Lung (tissue), 12 donors: ENCODE data around the gene GFI1. TPM values are rescaled to one million over a fixed set of nuclear protein-coding genes. Genes with fewer than 3 reads are reported as not detected.
A peak's percentile ranks its signal among the peaks of the same experiment; 100 is the strongest.

Experiments used
- ATAC-seq: fragments of 200-7000 bp; cut with Tn5 transposase; one replicate; pipeline ENCODE4 v1.9.1; 2020; ENCODE audit warnings: moderate number of reproducible peaks; ENCODE audit not compliant: insufficient read depth, low FRiP score
- DNase-seq, 3 donors: peaks; one replicate each; pipeline ENCODE4 v3.0.0-alpha.2; 2013 to 2017
- H3K27ac ChIP-seq, 2 donors: one replicate each; pipeline ENCODE4 v1.5.1; 2013; ENCODE audit warnings: mild to moderate bottlenecking in 2 of 2, moderate library complexity in 2 of 2, control low read depth in 1 of 2, inconsistent platforms in 1 of 2, low read depth in 1 of 2, low read length in 1 of 2
- H3K27me3 ChIP-seq, 3 donors: one replicate each; pipeline ENCODE4 v1.5.1; 2013; ENCODE audit warnings: low read length in 2 of 3; ENCODE audit not compliant: control insufficient read depth in 3 of 3, insufficient read depth in 3 of 3
- H3K36me3 ChIP-seq, 4 donors: one replicate each; pipeline ENCODE4 v1.5.1; 2013; ENCODE audit warnings: low read length in 4 of 4, mild to moderate bottlenecking in 1 of 4, moderate library complexity in 1 of 4; ENCODE audit not compliant: control insufficient read depth in 4 of 4, insufficient read depth in 4 of 4
- H3K4me1 ChIP-seq, 5 donors: one replicate each; pipeline ENCODE4 v1.5.1; 2013; ENCODE audit warnings: low read length in 5 of 5, mild to moderate bottlenecking in 2 of 5, moderate library complexity in 1 of 5; ENCODE audit not compliant: control insufficient read depth in 5 of 5, insufficient read depth in 5 of 5
- H3K4me3 ChIP-seq: one replicate; pipeline ENCODE4 v1.5.1; 2013; ENCODE audit warnings: mild to moderate bottlenecking, control low read depth, moderate library complexity
- H3K9ac ChIP-seq, 2 donors: one replicate each; pipeline ENCODE4 v1.5.1; 2013; ENCODE audit warnings: low read length in 2 of 2, control low read depth in 1 of 2; ENCODE audit not compliant: insufficient read depth in 1 of 2
- H3K9me3 ChIP-seq, 4 donors: one replicate each; pipeline ENCODE4 v1.5.1; 2013; ENCODE audit warnings: low read length in 3 of 4, mild to moderate bottlenecking in 1 of 4, moderate library complexity in 1 of 4; ENCODE audit not compliant: control insufficient read depth in 4 of 4, insufficient read depth in 3 of 4
- CTCF ChIP-seq: IDR thresholded peaks from 2 replicates; pipeline ENCODE4 v1.5.1; 2012; ENCODE audit warnings: mild to moderate bottlenecking; ENCODE audit errors: control extremely low read depth, extremely low read depth
- WGBS, 2 donors: extraction: QIAGEN DNeasy Blood & Tissue Kit; methylation state at CpG; one replicate each; pipeline ENCODE4 v1.1.7; 2013; 5-methylcytosine and 5-hydroxymethylcytosine counted together
- polyA plus RNA-seq, 2 donors: library from polyadenylated mRNA; stranded (reverse); fragments of 200-250 nt; gene quantifications; one replicate each; pipeline ENCODE4 v1.2.1, GENCODE V29; 2013
- total RNA-seq, 2 donors: library from RNA; depleted of rRNA in 1 of 2; stranded (reverse); fragments of >200 nt in 1 of 2; gene quantifications; one replicate each; pipeline ENCODE4 v1.2.1, GENCODE V29; 2014 to 2021
- donor health status: control.
- donor health status: control.
- donor health status: Bipolar disorder and iron deficiency.
- donor health status: healthy.
- donor health status: DM: yes; HTN: yes; CAD: no.

The GFI1 gene
- total and polyA plus RNA-seq, 4 donors: 0.59 to 2.5 (median 1.9) TPM

GRCh38 chr1:92503926-92504285, 17.2 kb upstream of the GFI1 start:
- DNase-seq (peak in 1 of 3 donors; percentile 9), ATAC-seq (no peak)
- WGBS, 2 donors: 67 to 68% methylated on average over 6 of the region's 6 CpGs
- Histone ChIP-seq H3K9ac (no peak overlapping the region), H3K4me1 (no peaks in the 10 kb centered on the region), H3K4me3 (no peak overlapping the region), H3K36me3 (no peaks in the 10 kb centered on the region), H3K27ac (no peak overlapping the region), H3K9me3 (no peaks in the 10 kb centered on the region), H3K27me3 (no peaks in the 10 kb centered on the region)
- no peak for TF ChIP-seq CTCF

DNA sequence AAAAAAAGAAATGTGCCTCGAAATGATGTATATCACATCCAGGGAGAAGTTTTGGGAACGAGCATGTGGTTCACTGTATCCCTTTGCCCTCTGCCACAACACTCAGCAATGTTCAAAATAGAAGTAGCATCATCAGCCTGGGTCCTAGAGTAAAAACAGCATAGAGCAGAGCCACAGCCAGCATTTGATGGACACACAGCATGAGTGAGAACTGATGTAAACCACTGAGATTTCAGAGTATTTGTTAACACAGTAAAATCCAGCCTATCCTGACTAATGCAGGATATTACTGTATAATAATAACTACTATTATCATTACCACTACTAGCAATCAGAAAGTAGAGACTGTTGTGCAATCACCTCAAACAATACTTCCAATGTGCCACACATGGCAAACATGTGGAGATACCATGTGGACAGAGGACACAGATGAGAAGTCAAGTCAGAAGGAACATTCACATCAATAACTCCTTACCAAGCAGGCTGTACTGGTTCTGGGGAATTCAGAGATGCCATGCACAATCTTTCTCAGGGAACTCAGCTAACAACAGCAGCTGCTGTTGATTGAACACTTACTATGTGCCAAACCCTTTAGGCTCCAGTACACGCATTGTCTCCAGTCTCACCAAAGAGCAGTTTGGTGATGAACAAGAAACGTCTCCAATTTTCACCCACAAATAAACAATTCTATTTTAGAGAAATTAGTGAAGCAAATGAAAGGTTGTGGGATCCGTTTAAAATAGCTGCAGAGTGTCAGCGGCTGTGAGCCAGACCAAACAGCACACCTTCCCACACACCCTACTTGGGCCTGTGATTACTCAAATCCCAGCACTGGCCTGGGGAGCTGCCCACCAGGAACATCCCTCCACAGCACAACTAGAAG, 16.6 kb upstream of the GFI1 start:
- TF ChIP-seq CTCF: no peak
- Histone ChIP-seq H3K4me3 (no peak overlapping the region), H3K9ac (no peak overlapping the region), H3K9me3 (no peaks in the 10 kb centered on the region), H3K4me1 (no peaks in the 10 kb centered on the region), H3K36me3 (no peaks in the 10 kb centered on the region), H3K27me3 (no peaks in the 10 kb centered on the region), H3K27ac (no peak overlapping the region)
- WGBS, 2 donors: 86 to 88% methylated on average over 6 of the region's 6 CpGs
- ATAC-seq (no peak), DNase-seq (no peak)

DNA sequence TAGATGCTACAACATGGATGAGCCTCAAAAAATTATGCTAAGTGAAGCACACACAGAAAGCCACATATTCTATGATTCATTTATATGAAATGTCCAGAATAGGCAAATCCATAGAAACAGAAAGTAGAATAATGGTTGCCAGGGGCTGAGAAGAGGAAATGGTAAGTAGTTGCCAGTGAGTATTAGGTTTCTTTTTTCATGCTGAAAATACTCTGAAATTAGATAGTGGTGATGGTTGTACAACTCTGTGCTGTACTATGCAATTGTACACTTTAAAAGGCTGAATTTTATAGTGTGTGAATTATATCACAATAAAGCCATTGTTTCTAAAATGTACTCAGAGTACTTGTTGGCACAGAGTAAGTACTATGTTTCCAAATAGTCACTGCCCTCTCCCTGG, 15.5 kb upstream of the GFI1 start:
- Histone ChIP-seq H3K9ac (no peak overlapping the region), H3K9me3 (no peaks in the 10 kb centered on the region), H3K27me3 (peaks cover 0 to 3% (median 0%) of the 10 kb centered on the region in 3 donors), H3K27ac (no peak overlapping the region), H3K4me1 (no peaks in the 10 kb centered on the region), H3K36me3 (no peaks in the 10 kb centered on the region), H3K4me3 (no peak overlapping the region)
- no peak for TF ChIP-seq CTCF
- ATAC-seq: no peak
- DNase-seq: no peak
